ENCODE measurements around the gene SLC6A7.

DNA sequence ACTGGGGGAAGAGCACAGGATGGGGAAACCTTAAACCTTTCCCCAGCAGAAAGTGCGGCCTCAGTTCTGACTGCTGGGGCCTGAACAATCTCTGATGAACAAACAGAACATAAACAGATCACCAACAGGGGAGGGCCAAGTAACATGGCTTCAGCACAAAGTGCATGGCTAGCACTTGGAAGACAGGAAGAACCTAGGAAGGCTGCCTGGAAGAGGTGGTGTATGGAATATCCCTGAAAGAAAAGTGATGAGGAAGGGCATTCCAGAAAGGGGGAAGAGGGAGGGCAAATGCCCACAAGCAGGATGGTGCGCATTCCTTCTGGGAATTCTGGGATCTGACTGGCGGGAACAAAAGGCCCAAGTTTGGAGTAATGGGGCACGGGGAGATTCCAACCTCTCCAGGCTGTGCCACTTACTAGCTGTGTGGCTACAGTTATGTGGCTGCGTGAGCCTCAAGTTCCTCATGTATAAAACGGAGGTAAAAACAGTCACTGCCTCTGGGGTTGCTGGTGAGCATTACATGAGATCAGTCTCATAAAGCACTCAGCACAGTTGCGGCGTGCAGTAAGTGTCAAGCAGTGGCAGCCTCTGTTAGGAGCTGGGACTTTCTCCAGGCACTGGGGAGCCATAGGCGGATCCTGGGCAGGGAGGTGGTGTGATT lies 35.8 kb upstream of the SLC6A7 start:
- TF ChIP-seq POLR2A (IDR thresholded peaks at IDR 0.05; ENCODE audit: low read depth, low read length) (no peak), POLR2AphosphoS5 (IDR thresholded peaks at IDR 0.05; ENCODE audit: low read depth, low read length) (no peak), TAF1 (IDR thresholded peaks at IDR 0.05; ENCODE audit: low read depth, low read length) (no peak), PAX5 (IDR thresholded peaks at IDR 0.05; ENCODE audit: insufficient read depth, low read length, severe bottlenecking) (no peak), POU2F2 (IDR thresholded peaks at IDR 0.05; ENCODE audit: low read depth, low read length) (no peak)
